GM20431 (cell line): ENCODE data around the gene ZC3H12D.

ENCODE experiments used
- in situ Hi-C: fragments of 300-500 bp; cut with MseI, MboI; formaldehyde crosslinking; loops from one replicate; pipeline ENCODE4 v1.15.0; 2020; ENCODE audit warnings: low sequenced_read_pairs; ENCODE audit not compliant: unreplicated experiment

ZC3H12D gene

GRCh38 chr6:149445573-149445972 is 39.2 kb downstream of the ZC3H12D start:
- in situ Hi-C loops, result loop anchor here (25.0 kb wide), 1 partner anchor 358 kb away; no protein-coding TSS in a partner anchor

- in situ Hi-C loops, result loop anchor here (25.0 kb wide), 1 partner anchor 358 kb away; no protein-coding TSS in a partner anchor
Measured at GRCh38 chr6:149445095-149445466, 39.7 kb downstream of the ZC3H12D start.

DNA sequence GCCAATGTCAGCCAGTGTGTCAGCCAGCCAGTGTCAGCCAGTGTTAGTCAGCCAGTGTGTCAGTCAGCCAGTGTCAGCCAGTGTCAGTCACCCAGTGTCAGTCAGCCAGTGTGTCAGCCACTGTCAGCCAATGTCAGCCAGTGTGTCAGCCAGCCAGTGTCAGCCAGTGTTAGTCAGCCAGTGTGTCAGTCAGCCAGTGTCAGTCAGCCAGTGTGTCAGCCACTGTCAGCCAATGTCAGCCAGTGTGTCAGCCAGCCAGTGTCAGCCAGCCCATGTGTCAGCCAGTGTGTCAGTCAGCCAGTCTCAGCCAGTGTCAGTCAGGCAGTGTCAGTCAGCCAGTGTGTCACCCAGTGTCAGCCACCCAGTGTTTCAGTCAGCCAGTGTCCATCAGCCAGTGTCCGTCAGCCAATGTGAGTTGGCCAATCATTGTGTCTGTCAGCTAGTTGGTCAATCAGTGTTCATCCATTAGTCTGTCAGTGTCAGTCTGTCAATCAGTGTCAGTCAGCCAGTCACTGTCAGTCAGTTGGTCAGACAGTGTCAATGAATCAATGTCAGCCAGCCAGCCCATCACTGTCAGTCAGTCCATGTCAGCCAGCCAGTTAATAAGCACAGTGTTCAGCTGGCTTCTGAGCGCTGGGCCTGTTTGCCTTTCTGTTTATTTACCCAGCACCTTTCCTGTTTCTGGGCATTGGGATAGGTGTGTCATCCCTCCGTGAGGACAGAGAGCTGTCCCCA is 40.3 kb downstream of the ZC3H12D start:
- in situ Hi-C loops, result loop anchor here (25.0 kb wide), 1 partner anchor 357 kb away; no protein-coding TSS in a partner anchor

GRCh38 chr6:149443411-149444181 is 41.2 kb downstream of the ZC3H12D start:
- in situ Hi-C loops, result loop anchor here (25.0 kb wide), 1 partner anchor 356 kb away; no protein-coding TSS in a partner anchor

DNA sequence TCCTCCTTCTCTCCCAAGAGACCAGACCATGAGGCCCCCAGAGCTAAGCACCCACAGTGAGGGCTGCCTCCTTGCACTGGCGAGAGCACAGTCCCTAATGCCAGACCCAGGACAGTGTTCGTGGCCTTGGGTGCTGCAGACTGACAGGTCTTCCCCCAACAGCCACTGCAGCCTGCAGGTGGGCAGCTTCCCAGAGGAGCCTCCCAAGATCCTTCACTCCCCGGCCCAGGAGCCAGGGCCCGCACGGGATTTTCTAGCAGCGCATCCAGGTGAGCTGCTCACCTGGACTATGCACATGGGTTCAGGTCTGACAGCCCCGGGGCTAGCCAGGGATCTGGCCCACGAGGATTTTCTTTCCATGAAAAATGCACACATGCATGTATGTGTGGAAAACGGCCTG is 43.1 kb downstream of the ZC3H12D start:
- in situ Hi-C loops, result loop anchor here (25.0 kb wide), 1 partner anchor 354 kb away; no protein-coding TSS in a partner anchor

- in situ Hi-C loops, result loop anchor here (25.0 kb wide), 1 partner anchor 354 kb away; no protein-coding TSS in a partner anchor
Measured at GRCh38 chr6:149440735-149441671, 43.8 kb downstream of the ZC3H12D start.

DNA sequence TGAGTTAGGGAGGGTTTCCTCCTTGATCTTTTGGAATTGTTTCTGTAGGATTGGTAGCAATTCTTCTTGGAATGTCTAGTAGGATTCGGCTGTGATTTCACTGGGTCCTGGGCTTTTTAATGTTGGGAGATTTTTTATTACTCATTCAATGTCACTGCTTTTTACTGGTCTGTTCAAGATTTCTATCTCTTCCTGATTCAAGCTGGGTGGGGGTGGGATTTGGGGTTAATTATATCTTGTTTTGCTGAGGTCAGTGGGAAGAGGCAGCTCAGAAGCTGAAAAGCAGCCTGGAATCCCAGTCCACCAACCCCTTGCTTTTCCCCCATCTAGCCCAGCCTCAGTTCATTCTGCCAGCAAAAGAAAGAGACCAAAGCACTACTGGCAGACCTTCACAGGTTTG is 45.2 kb downstream of the ZC3H12D start:
- in situ Hi-C loops, result loop anchor here (25.0 kb wide), 1 partner anchor 352 kb away; no protein-coding TSS in a partner anchor

GRCh38 chr6:149438855-149439254 is 46.0 kb downstream of the ZC3H12D start:
- in situ Hi-C loops, result loop anchor here (25.0 kb wide), 1 partner anchor 352 kb away; no protein-coding TSS in a partner anchor

DNA sequence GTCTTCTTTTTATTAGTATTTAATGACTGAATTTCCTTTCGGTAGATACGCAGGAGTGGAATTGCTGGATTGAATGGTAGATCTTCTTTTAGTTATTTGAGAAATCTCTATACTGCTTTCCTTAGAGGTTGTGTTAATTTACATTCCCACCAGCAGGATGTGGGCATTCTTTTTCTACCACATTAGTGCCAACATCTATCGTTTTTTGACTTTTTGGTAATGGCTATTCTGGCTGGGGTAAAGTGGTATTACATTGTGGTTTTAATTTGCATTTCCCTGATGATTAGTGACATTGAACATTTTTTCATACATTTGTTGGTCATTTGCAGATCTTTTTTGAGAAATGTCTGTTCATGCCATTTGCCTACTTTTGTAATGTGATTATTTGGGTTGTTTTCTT is 47.6 kb downstream of the ZC3H12D start:
- in situ Hi-C loops, result loop anchor here (25.0 kb wide), 1 partner anchor 350 kb away; no protein-coding TSS in a partner anchor

- in situ Hi-C loops, result loop anchor here (25.0 kb wide), 1 partner anchor 349 kb away; no protein-coding TSS in a partner anchor
Measured at GRCh38 chr6:149436647-149437046, 48.2 kb downstream of the ZC3H12D start.

- in situ Hi-C loops, result loop anchor here (25.0 kb wide), 1 partner anchor 349 kb away; no protein-coding TSS in a partner anchor
Measured at GRCh38 chr6:149435919-149436586, 48.8 kb downstream of the ZC3H12D start.

GRCh38 chr6:149433881-149434280 is 50.9 kb downstream of the ZC3H12D start:
- in situ Hi-C loops, result loop anchor here (25.0 kb wide), 1 partner anchor 347 kb away; no protein-coding TSS in a partner anchor

- in situ Hi-C loops, result loop anchor here (25.0 kb wide), 1 partner anchor 346 kb away; no protein-coding TSS in a partner anchor
Measured at GRCh38 chr6:149433405-149433804, 51.4 kb downstream of the ZC3H12D start.

GRCh38 chr6:149431905-149432775 is 52.7 kb downstream of the ZC3H12D start:
- in situ Hi-C loops, result loop anchor here (25.0 kb wide), 1 partner anchor 345 kb away; no protein-coding TSS in a partner anchor

DNA sequence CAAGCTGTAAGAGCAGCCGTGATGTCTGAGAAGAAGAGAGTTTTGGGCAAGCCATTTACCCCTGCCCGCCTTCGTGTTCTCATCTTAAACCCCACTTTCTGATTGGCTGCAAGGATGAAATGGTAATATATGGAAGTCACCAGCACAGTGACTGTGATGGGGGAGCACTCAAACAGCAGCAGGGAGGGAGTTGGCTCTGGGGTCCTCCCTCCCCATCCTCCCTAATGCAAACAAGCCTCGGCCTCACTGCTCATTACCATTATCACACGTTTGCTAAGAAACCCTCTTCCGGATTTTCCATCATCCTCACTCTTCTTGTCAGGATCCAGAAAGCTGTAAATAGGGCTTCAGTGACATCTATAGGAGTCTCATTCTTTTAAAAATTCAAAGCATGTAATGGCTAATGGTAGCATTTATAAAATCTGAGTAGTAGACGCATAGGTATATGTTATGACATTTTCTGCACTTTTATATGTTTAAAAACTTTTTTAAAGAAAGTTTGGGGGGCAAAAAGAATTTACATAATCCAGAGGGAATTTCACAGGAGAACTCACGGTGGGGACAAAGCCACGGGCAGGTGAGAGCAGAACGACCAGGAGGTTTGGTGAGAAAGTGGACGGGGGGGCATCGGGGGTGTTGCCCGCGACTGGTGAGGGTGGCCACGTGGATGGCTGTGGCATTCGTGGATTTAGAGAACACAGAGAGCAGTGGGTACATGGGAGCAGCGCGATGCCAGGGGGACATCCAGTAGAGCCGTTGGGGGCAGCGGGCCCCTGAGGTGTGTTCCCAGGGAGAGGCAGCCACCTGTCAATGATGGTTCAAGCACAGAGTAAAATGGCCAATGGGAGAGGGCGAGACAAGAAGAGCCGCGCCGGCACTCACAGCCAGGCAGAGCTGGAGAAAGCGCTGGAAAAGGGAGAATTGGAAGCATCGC is 55.1 kb downstream of the ZC3H12D start:
- in situ Hi-C loops, result loop anchor here (10.0 to 25.0 kb wide), 2 partner anchors 342 to 405 kb away; no protein-coding TSS in a partner anchor

DNA sequence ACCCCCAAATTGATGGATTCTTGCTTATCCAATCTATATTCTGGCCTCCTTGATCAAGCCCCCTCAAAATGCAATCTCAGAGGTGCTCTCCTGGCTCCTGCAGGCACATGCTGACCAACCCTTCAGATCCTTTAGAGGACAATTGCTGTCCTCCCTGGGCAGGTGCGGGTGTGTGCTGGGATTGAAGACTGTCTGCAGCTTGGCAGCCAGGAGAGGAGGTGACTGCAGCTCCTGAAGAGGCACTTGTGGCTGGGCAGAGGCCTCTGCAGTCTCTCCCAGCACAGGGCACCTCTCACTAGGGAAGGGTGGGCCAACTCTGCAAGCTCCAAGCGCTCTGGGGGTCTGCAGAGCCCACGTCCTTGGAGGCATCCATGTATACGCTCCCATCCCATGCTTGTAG is 56.2 kb downstream of the ZC3H12D start:
- in situ Hi-C loops, result loop anchor here (10.0 to 25.0 kb wide), 2 partner anchors 341 to 404 kb away; no protein-coding TSS in a partner anchor

DNA sequence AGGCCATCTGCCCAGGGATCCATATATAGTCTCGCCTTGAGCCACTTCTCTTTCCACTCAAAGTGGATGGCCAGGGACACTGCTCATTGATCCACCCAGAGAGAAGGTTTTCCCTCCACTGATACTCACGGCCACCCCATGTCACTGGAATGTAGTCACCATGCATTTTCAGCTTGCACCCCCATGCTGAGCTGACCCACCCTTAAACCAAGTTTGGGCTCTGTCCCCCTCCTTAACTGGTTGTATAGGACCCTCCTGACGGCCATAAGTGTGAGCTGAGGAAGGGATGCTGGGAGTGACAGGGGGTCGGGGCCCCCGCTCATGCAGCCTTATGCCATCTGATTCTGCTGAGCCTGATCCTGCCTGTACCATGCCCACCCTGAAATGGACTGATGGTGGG is 59.1 kb downstream of the ZC3H12D start:
- in situ Hi-C loops, result loop anchor here (10.0 to 25.0 kb wide), 2 partner anchors 338 to 401 kb away; no protein-coding TSS in a partner anchor
